ENCODE data around the gene PLEKHH2. TPM values are rescaled to one million over a fixed set of nuclear protein-coding genes. Genes with fewer than 3 reads are reported as not detected.

The PLEKHH2 gene
- polyA plus RNA-seq, 3 donors: not detected

DNA sequence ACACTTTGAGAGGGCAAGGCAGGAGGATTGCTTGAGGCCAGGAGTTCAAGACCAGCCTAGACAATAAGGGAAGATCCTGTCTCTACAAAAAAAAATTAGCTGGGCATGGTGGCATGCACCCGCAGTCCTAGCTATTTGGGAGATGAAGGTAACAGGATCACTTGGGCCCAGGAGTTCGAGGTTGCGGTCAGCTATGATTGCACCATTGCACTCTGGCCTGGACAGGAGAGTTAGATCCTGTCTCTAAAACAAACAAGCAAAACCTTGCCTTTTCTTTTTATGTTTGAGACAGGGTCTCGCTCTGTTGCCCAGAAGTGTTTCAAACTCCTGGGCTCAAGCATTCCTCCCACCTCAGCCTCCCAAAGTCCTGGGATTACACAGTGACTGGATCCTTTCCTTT lies 26.7 kb upstream of the PLEKHH2 start:
- Histone ChIP-seq H3K36me3 (replicated peaks in 1 of 2; ENCODE audit: control insufficient read depth in 1 of 2, insufficient read depth in 2 of 2, low read length in 2 of 2) (no peaks in the 10 kb centered on the region), H3K27me3 (ENCODE audit: control insufficient read depth in 2 of 2, insufficient read depth in 2 of 2, low read length in 2 of 2) (no peaks in the 10 kb centered on the region), H3K9me3 (replicated peaks in 1 of 2; ENCODE audit: control insufficient read depth in 1 of 2, insufficient read depth in 1 of 2, low read length in 2 of 2) (no peaks in the 10 kb centered on the region), H3K4me2 (replicated peaks; ENCODE audit: extremely low read depth, low read length, poor library complexity, severe bottlenecking) (no peak overlapping the region), H3K79me2 (ENCODE audit: insufficient read depth, low read length) (no peaks in the 10 kb centered on the region), H3K4me3 (replicated peaks in 1 of 3; ENCODE audit: low read depth in 2 of 3, low read length in 3 of 3) (no peak overlapping the region), H4K20me1 (ENCODE audit: insufficient read depth, low read length) (no peaks in the 10 kb centered on the region), H3K9ac (ENCODE audit: insufficient read depth, low read length, poor library complexity, severe bottlenecking) (no peak overlapping the region), H3K27ac (ENCODE audit: low read depth in 1 of 2, low read length in 2 of 2) (no peak overlapping the region), H3K4me1 (ENCODE audit: control insufficient read depth in 1 of 2, insufficient read depth in 2 of 2, low read length in 2 of 2) (no peaks in the 10 kb centered on the region), H2AFZ (ENCODE audit: insufficient read depth, low read depth, low read length, poor library complexity, severe bottlenecking) (no peak overlapping the region)
- intact Hi-C loops (cut with micrococcal nuclease): loop anchor here in 1 of 2 donors (5.0 kb wide), 1 partner anchor 783 kb away; no protein-coding TSS in a partner anchor
- Mint-ChIP-seq H3K4me1 (no peaks in the 10 kb centered on the region), H3K27ac (no peak overlapping the region), H3K36me3 (no peaks in the 10 kb centered on the region), H3K4me3 (no peak overlapping the region), H3K27me3 (ENCODE audit: low read depth in 3 of 3) (peaks cover 0 to 3% (median 3%) of the 10 kb centered on the region in 3 donors), H3K9me3 (no peaks in the 10 kb centered on the region)
- TF ChIP-seq, protein P1, sequence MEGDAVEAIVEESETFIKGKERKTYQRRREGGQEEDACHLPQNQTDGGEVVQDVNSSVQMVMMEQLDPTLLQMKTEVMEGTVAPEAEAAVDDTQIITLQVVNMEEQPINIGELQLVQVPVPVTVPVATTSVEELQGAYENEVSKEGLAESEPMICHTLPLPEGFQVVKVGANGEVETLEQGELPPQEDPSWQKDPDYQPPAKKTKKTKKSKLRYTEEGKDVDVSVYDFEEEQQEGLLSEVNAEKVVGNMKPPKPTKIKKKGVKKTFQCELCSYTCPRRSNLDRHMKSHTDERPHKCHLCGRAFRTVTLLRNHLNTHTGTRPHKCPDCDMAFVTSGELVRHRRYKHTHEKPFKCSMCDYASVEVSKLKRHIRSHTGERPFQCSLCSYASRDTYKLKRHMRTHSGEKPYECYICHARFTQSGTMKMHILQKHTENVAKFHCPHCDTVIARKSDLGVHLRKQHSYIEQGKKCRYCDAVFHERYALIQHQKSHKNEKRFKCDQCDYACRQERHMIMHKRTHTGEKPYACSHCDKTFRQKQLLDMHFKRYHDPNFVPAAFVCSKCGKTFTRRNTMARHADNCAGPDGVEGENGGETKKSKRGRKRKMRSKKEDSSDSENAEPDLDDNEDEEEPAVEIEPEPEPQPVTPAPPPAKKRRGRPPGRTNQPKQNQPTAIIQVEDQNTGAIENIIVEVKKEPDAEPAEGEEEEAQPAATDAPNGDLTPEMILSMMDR (IDR thresholded peaks at IDR 0.05): no peak
- WGBS (ENCODE audit: insufficient coverage): 100% methylated on average over 2 of the region's 4 CpGs
- no peak for DNase-seq

DNA sequence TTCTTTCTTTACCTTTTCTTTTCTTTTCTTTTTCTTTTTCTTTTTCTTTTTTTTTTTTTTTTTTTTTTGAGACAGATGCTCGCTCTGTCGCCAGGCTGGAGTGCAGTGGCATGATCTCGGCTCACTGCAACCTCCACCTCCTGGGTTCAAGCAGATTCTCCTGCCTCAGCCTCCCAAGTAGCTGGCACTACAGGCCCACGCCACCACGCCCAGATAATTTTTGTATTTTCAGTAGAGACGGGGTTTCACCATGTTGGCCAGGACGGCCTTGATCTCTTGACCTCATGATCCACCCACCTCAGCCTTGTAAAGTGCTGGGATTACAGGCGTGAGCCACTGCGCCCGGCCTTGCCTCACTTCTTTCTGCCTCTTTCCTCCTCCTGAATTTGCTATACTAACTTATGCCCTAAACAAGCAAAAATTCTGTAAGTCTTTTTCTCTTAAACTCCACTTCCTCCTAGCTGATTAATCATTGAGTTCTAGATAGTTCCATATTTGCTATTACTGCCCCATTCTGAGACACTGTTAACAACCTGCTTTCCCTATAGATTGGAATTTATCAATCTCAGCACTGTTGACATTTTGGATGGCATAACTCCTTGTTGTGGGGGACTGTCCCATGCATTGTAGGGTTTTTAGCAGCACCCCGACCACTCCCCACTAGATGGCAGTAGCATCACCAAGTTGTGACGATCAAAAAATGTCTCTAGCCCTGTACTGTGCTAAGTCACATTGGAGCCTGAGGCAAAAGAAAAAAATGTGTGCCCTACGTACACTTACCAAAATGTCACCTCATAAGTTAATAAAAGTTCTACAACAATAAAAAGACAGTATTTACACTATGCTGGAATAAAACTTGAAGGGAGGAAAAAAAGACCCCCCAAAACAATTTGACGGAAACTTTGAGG lies 24.8 kb upstream of the PLEKHH2 start:
- 62% methylated on average over 4 of the region's 14 CpGs for WGBS (ENCODE audit: insufficient coverage)
- no peaks in the 10 kb centered on the region for H3K27me3 ChIP-seq (ENCODE audit: control insufficient read depth in 2 of 2, insufficient read depth in 2 of 2, low read length in 2 of 2)
- TF ChIP-seq, protein P1 (IDR thresholded peaks at IDR 0.05): peak; percentile 80
- DNase-seq: peak; percentile 51 to 61 (median 58)
- no peak overlapping the region for H3K9ac ChIP-seq (ENCODE audit: insufficient read depth, low read length, poor library complexity, severe bottlenecking)
- Mint-ChIP-seq H3K27ac (no peak overlapping the region), H3K4me1 (no peaks in the 10 kb centered on the region), H3K27me3 (ENCODE audit: low read depth in 3 of 3) (peaks cover 0 to 5% (median 2%) of the 10 kb centered on the region in 3 donors), H3K4me3 (peak overlapping the region in 1 of 2 donors; percentile 8), H3K9me3 (no peaks in the 10 kb centered on the region), H3K36me3 (no peaks in the 10 kb centered on the region)
- no peak overlapping the region for H3K4me2 ChIP-seq (replicated peaks; ENCODE audit: extremely low read depth, low read length, poor library complexity, severe bottlenecking)
- H3K36me3 ChIP-seq (replicated peaks in 1 of 2; ENCODE audit: control insufficient read depth in 1 of 2, insufficient read depth in 2 of 2, low read length in 2 of 2): no peaks in the 10 kb centered on the region
- no peak overlapping the region for H2AFZ ChIP-seq (ENCODE audit: insufficient read depth, low read depth, low read length, poor library complexity, severe bottlenecking)
- H3K79me2 ChIP-seq (ENCODE audit: insufficient read depth, low read length): no peaks in the 10 kb centered on the region
- H3K4me3 ChIP-seq (replicated peaks in 1 of 3; ENCODE audit: low read depth in 2 of 3, low read length in 3 of 3): no peak overlapping the region
- H4K20me1 ChIP-seq (ENCODE audit: insufficient read depth, low read length): no peaks in the 10 kb centered on the region
- H3K4me1 ChIP-seq (ENCODE audit: control insufficient read depth in 1 of 2, insufficient read depth in 2 of 2, low read length in 2 of 2): no peaks in the 10 kb centered on the region
- intact Hi-C loops (cut with micrococcal nuclease): loop anchor here in 1 of 2 donors (5.0 kb wide), 1 partner anchor 785 kb away; no protein-coding TSS in a partner anchor
- no peaks in the 10 kb centered on the region for H3K9me3 ChIP-seq (replicated peaks in 1 of 2; ENCODE audit: control insufficient read depth in 1 of 2, insufficient read depth in 1 of 2, low read length in 2 of 2)
- H3K27ac ChIP-seq (ENCODE audit: low read depth in 1 of 2, low read length in 2 of 2): no peak overlapping the region

Data from CD14-positive monocyte (primary cell).